Thyroid gland (tissue), 4 donors: ENCODE measurements around the gene MEX3B.

ENCODE experiments used
- POLR2A ChIP-seq, 2 donors: fragments of 450-650 bp; IDR thresholded peaks; one replicate each; pipeline ENCODE4 v1.6.1; 2017; ENCODE audit warnings: antibody characterized with exemption in 2 of 2, mild to moderate bottlenecking in 2 of 2, moderate library complexity in 1 of 2
- TF ChIP-seq, protein P1 (sequence below), 6 experiments: fragments of 200-600 bp in 3 of 6; fragments of 450-650 bp in 3 of 6; sonication (generic) in 3 of 6; IDR thresholded peaks; one replicate each; pipeline ENCODE4 v1.5.1; 2016 to 2019; ENCODE audit warnings: antibody characterized with exemption in 6 of 6, mild to moderate bottlenecking in 2 of 6, inconsistent platforms in 1 of 6, moderate library complexity in 1 of 6

DNA sequence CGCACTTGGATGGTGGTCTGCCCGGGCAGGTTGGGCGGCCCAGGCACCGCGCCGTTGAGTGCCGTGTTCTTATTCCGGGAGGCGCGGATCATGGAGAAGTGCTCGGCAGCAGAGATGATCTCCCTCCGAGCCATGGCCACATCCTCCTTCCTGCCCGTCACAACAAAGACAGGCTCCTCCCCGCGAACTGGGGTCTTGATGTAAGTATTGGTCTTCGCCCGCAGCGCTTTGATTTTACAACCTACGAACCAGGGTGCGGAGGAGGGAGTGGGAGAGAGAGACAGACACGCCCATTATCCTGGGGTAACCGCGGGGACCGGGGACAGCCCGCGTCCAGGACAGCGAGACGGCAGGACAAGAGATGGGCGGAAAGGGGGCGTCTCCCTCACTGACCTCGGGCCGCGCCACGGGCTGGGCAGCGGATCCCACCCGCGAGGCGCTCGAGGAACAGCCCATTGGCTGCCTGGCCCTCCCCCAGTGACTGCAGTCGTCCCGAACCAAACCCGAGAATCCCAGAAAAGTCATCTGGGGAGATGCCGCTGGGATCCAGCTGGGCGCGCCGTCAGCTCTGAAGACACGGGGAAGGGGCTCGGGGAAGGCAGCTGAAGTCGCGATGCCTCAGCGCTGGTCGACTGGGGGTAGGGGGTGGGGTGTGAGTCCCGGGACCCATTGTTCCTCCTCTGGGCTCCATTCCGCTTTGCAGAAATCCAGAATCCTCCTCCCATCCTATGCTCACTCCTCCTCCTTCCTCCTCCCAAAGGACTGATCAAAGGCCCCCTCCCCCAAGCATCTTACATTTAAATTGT, 1.2 kb downstream of the MEX3B start:
- TF ChIP-seq, protein P1, sequence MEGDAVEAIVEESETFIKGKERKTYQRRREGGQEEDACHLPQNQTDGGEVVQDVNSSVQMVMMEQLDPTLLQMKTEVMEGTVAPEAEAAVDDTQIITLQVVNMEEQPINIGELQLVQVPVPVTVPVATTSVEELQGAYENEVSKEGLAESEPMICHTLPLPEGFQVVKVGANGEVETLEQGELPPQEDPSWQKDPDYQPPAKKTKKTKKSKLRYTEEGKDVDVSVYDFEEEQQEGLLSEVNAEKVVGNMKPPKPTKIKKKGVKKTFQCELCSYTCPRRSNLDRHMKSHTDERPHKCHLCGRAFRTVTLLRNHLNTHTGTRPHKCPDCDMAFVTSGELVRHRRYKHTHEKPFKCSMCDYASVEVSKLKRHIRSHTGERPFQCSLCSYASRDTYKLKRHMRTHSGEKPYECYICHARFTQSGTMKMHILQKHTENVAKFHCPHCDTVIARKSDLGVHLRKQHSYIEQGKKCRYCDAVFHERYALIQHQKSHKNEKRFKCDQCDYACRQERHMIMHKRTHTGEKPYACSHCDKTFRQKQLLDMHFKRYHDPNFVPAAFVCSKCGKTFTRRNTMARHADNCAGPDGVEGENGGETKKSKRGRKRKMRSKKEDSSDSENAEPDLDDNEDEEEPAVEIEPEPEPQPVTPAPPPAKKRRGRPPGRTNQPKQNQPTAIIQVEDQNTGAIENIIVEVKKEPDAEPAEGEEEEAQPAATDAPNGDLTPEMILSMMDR (IDR thresholded peaks at IDR 0.05), result no peak
- TF ChIP-seq POLR2A (IDR thresholded peaks at IDR 0.05), result no peak
